GM12865 (cell line): ENCODE measurements around the gene ARGLU1.

Source experiments
- DNase-seq: peaks from one replicate; pipeline ENCODE4 v3.0.0; 2010; ENCODE audit warnings: low read depth
- H3K4me3 ChIP-seq: 2 replicates; pipeline ENCODE4 v1.5.1; 2011; ENCODE audit warnings: mild to moderate bottlenecking, low read depth, low read length, control low read depth
- TF ChIP-seq, protein P1 (sequence below): IDR thresholded peaks from 2 replicates; pipeline ENCODE4 v1.5.1; 2011; ENCODE audit warnings: low read length, control low read depth, low read depth, inconsistent platforms; ENCODE audit not compliant: insufficient read depth; ENCODE audit errors: missing control alignments

Gene ARGLU1

DNA sequence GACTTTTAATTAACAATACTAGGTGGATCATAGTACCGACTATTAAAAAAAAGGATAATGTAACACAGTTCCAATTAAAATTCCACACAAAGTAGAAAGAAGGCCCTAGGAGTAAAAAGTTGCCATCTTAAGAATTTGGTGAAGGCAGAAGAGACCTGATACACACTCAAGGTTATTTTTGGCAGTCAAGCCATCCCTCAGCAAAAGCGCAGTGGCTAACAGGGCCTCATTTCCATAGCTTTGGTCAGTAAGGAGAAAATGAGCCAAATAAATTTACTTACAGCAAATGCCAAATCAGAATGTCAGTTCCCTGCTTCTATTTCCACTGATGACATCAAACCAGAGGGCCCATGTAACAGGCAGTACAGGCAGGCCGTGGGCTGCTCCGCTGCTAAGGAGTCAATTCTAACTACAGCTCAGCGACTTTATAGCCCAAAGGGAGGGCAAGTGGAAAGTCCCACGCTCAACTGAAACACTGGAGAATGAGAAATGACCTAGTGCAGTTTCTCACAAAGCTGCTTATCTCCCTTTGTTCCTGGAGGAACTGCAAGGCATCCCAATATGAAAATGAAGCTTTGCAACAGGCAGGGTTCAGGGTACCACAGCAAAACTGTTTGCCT is 6.3 kb downstream of the ARGLU1 start:
- DNase-seq, result peak; percentile 74

DNA sequence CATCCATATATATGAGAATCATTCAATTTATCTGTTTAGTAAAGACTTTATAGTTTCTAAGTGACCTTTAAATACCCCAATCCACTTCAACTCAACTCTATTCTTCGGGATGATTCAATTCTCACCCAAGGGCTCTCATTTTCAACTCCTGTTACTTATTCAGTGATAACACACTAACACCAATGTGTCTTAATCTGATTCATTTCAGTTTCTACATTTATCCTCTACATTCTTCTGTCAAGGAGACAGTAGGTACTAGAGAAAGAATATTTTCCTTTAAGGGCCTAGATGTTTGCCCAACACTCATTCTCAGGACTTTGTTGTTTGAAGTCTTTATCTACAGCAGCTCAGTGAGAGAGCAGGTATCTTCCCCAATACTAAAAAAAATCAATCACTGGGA is 7.1 kb downstream of the ARGLU1 start:
- peak; percentile 31 for DNase-seq
- peak overlapping the region; percentile 54 for H3K4me3 ChIP-seq
- TF ChIP-seq, protein P1, sequence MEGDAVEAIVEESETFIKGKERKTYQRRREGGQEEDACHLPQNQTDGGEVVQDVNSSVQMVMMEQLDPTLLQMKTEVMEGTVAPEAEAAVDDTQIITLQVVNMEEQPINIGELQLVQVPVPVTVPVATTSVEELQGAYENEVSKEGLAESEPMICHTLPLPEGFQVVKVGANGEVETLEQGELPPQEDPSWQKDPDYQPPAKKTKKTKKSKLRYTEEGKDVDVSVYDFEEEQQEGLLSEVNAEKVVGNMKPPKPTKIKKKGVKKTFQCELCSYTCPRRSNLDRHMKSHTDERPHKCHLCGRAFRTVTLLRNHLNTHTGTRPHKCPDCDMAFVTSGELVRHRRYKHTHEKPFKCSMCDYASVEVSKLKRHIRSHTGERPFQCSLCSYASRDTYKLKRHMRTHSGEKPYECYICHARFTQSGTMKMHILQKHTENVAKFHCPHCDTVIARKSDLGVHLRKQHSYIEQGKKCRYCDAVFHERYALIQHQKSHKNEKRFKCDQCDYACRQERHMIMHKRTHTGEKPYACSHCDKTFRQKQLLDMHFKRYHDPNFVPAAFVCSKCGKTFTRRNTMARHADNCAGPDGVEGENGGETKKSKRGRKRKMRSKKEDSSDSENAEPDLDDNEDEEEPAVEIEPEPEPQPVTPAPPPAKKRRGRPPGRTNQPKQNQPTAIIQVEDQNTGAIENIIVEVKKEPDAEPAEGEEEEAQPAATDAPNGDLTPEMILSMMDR, result no peak

More for the DNA sequence above, 6.3 kb downstream of the ARGLU1 start:
- TF ChIP-seq, protein P1, result no peak
- peak overlapping the region; percentile 54 for H3K4me3 ChIP-seq

DNA sequence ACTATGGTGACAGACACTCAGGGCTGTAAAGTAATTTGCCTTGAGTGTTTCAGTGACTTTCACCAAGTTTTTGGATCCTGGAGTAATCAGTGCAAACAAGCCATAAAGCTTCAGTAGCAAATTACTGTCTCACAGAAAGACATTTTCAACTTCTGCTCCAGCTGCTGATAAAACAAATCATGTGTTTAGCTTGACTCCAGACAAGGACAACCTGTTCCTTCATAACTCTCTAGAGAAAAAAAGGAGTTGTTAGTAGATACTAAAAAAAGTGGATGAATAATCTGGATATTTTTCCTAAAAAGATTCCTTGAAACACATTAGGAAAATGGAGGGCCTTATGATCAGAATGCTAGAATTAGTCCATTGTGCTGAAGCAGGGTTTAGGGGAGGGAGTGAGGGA is 9.4 kb downstream of the ARGLU1 start:
- TF ChIP-seq, protein P1, result no peak
- DNase-seq, result no peak
- H3K4me3 ChIP-seq, result no peak overlapping the region

GRCh38 chr13:106555631-106556328 is 12.2 kb downstream of the ARGLU1 start:
- TF ChIP-seq, protein P1, result no peak
- no peak for DNase-seq
- H3K4me3 ChIP-seq, result no peak overlapping the region

- TF ChIP-seq, protein P1, result no peak
- DNase-seq, result no peak
These were observed 16.2 kb downstream of the ARGLU1 start for GRCh38 chr13:106551751-106552150.

GRCh38 chr13:106551350-106551749 is 16.6 kb downstream of the ARGLU1 start:
- DNase-seq, result no peak
- TF ChIP-seq, protein P1, result no peak
- no peak overlapping the region for H3K4me3 ChIP-seq

More at GRCh38 chr13:106551751-106552150, 16.2 kb downstream of the ARGLU1 start:
- H3K4me3 ChIP-seq, result no peak overlapping the region
